SIG-M5 treated with dmso at 0.1 percent for 504 hours (cell line): Measurements from ENCODE around the gene WDFY4.

Experiments
- DNase-seq: peaks from one replicate; lab custom pipeline; 2025; ENCODE audit not compliant: unreplicated experiment; lab: John Stamatoyannopoulos, UW

Gene WDFY4

DNA sequence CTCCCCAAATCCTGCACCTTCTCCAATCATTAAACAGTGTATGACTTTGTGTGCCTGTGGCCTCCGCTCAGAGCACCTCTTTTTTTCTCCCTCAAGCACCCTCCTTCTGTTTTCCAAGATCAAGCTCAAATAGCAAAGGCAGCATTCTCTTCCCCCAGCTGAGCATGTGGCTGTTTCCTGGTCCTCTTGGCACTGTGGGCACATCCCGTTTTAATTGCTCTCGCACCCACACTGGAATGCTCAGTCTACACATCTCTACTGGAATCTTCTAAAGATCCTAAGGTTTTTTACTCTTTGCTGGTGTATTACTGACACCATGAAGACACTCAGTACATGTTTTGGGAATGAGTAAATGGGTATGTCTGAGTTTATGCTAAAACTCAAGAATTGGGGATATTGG, 107.4 kb downstream of the WDFY4 start:
- no peak for DNase-seq

DNA sequence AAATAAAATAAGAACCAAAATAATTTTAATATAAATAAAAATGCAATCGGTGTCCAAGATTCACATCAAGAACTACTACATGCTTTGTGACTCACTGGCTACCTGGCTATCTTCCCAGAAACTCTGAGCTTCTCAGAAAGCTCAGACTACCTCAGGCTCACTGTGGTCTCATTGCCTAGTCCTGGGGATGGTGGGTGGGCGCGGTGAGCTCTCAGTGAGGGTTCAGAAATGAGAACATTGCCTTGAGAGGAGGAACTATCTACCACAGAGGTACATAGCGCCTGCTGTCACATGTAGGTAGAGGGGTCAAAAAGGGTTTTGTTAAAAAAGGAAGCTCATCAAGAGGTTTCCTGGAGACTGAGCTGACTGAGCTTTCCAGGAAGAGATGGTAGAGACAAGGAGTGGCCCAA, 108.0 kb downstream of the WDFY4 start:
- no peak for DNase-seq

DNA sequence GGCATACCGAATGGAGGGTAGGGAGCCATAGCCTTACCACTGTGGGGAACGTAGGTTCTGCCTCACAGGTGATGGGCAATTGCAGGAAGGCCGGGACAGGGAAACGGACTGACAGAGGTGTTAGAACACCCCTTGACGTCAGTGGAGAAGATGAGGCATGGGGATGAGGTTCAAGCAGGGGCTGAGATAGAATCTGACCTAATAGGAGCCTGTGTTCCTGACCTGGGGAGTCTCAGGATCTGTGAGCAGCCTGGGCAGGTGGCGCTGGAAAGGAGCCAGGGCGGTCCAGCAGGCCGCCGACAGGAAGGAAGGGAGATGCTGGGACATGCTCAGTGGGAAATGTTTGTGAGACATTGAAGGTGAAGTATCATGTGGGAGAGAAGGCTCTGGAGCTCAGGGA, 109.4 kb downstream of the WDFY4 start:
- no peak for DNase-seq

DNA sequence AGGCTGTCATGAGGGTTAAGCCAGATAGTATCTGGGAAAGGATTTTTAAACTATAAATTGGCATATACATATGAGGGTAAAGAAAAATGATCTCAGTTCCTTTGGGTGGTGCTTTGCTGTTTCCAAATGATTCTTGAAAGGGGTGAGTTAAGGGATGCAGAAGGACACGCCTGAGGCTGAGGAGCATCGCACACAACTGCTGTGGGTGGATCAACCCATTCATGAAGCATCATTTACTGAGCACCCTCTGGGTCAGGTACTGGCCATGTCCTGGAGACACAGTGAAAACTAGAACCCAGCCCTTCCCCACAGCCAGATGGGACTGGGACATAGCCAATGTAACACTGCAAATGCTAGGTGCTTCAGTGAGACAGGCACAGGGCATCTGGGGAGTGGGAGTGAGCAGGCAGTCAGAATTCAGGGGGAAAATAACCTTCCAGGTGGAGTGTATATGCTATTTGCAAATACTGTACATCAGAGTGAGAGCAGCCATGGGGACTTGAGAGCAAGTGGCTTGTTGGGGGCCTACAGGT, 112.1 kb downstream of the WDFY4 start:
- no peak for DNase-seq

DNA sequence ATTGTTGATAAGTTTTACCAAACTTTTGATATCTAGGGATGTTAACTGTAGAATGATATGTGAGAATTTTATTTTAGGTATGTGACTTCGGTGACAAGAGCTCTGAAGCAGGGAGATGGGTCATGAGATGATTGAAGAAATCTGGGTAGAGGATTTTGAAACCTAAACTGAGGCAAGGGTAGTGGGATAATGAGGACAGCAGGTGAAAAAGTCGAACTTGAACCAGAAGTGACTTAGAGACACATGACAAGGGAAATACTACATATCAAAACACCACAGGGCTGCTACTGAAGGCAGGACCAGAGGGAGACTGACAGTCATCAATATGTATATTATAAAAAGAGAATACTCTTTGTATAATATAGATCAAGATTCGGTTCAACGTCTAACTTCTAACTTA, 113.2 kb downstream of the WDFY4 start:
- no peak for DNase-seq

DNA sequence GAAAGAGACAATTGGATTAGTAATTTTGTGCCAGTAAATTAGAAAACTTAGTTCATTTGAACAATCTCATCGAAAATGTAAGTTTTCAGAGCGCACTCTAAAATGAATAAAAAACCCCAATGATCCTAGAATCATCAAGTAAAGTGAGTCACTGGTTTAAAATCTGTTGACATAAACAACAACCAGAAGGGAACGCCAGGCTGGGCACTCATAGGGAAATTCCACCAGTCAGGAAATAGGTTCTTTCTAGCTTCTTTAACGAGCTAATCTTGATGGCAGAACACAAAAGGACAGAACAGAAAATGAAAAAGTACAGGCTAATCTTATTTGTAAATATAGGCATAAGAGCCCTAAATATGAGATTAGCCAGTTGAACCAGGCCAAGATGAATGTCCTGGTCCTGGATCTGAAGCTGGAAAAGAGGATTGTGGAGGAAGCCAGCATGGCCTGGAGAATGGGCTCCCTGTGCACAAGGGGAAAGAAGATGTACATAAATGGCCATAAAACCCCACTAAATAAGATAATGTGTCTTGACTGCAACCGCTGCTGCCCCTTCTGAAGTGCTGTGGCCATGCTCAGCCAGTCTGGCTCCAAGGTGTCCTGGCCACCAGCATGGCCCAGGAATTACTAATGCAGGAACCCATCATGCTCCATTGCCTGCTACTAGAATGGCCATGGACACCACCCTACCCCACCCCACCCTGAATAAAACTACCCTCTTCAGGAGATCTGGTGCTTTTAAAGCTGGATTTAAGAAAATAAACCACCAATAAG, 114.0 kb downstream of the WDFY4 start:
- no peak for DNase-seq

DNA sequence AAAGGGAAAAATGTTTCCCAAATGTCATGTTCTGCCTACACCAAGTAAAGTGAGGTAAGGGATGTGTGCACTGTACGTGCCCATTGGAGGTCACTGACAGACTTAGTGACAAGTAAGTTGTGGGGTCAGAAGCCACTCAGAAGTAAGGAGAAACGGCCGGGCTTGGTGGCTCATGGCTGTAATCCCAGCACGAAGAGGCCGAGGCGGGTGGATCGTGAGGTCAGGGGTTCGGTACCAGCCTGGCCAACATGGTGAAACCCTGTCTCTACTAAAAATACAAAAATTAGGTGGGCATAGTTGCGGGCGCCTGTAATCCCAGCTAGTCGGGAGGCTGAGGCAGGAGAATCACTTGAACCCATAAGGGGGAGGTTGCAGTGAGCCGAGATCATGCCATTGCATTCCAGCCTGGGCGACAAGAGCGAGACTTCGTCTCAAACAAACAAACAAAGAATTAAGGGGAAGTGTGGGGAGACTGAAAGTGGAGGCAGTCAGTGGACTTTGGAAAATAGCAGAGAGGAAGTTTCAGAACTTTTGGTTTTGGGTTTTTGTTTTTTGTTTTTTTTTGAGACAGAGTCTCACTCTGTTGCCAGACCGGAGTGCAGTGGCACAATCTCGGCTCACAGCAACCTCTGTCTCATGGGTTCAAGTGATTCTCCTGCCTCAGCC, 114.8 kb downstream of the WDFY4 start:
- no peak for DNase-seq

DNA sequence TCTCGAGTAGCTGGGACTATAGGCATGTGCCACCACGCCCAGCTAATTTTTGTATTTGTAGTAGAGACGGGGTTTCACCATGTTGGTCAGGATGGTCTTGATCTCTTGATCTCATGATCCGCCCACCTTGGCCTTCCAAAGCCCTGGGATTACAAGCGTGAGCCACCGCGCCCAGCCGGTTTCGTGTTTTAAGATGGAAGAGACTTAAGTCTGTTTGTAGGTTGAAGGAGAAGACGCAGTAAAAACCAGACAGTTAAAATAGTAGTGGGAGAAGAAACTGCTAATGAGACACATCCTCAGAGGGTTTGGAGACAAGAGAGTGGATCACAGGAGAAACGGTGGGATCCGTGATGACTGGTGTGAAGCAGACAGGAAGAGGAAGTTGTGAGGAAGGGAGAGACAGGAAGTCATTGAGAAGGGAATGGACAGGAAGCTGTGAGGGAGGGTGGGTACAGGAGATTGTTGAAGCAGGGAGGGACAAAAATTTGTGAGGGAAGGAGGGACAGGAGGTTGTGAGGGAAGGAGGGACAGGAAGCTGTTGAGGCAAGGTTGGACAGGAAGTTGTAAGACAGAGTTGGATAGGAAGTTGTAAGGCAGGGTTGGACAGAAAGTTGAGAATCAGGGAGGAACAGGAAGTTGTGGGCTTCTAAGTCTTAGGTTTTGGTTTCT, 115.5 kb downstream of the WDFY4 start:
- DNase-seq = peak; percentile 68

DNA sequence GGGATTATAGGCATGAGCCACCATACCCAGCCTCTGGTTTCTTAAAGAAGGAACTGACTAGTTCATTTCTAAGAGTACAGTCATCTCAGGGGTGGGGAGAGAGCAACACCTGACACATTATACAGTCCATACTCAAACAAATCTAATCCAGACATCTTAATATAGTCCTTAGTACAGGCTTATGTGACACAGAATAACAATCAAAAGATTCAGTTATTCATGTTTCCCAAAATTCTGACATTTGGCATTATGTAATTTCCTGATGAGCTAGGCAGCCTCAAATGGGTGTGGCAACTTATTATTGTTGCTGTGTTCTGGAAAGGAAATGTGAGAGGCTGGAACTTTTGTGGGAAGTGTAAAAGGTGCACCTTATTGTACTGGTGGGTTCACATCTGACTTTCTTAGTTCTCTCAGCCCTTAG, 116.3 kb downstream of the WDFY4 start:
- DNase-seq = no peak

DNA sequence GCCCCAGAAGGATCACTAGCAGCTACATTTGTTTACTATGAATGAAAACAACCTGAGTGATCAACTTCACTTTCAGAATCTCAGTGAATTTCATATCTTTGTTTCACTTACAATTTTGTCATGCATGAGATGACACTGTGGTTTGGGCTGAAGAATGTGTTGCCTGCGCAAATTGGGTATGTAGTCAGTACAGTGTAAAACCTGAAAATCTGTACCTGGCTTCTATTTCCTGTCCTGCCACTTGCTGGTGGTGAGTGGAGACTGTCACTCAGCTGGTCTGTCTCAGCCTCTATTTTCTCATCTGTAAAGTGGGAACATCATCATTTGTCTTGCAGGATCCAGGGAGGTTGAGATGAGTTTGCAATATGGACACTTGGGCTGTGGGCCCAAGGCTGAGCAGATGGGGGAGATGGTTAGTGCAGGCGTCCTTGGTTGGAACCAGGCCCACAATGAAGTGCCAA, 118.0 kb downstream of the WDFY4 start:
- DNase-seq = no peak

DNA sequence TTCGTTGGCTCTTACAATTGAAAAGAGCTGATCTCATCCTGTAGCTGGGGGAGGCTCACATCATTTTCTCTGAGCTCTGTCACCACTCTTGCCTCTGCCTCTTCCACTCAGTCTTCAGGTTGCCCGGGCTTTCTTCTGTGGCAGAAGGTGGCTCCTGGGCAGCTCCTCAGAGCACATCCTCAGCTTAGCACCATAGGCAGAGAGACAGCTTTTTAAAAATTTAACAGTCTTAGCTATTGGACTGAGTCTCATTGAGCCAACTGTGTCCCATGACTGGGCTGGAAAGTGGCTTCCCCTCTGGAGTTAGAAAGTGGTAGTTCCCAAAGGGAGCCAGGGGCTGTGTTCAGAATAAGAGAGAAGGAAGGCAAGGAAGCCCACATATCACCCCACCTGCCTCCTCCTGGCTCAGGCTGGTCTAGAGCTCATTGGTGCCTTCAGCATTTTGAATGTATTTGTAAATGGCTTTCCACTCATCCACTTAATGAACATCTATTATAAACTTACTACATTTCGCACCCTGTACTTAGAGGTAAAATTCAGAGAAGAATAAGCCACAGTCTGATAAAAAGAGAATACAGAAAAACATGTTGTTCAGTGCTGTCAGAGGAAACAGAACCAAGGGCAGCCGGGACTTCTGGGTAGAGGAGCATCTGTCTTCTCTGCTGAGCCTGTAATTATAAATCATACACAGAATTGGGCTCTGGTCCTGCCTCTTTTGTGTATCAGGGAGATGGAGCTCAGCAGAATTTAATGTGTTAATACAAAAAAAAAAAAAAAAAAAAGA, 119.3 kb downstream of the WDFY4 start:
- no peak for DNase-seq

DNA sequence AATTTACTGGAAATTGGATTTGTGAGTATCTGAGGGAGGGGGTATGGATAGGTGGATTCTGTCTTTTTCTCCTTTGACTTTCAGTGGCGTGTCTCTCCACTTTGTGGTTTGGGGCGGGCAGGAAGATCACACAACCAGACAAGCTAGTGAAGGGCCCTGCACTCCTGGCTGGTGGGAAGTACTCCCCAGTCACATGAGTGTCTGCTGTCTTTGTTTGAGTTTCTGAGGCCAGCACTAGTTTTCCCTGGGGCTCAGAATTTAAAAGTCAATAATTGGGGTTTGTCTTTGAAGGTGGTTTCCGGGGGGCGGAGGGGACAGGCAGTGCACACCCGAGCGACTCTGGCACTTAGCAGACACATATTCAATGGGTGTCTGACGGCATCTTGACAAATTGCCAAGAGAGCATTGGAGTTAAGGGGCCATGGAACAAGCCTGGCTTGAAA, 120.1 kb downstream of the WDFY4 start:
- DNase-seq = peak; percentile 3

DNA sequence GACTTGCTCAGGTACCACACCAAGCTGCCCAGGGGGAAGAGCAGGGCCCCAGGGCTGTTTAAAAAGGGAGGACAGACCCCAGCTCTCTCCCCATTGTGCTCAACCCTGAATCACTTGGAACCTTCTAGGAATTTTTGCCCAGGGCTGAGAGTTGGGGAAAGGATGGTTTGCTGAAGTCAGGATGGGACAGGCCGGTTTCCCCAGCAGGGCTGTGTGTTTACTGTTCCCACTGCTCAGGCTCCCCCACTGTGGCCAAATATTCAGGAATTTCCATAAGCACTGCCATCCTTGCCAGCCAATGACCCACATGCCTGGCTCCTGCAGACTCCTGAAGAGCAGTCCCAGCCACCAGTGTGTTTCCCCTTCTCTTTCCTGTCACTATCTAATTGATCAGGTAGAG, 120.7 kb downstream of the WDFY4 start:
- no peak for DNase-seq

DNA sequence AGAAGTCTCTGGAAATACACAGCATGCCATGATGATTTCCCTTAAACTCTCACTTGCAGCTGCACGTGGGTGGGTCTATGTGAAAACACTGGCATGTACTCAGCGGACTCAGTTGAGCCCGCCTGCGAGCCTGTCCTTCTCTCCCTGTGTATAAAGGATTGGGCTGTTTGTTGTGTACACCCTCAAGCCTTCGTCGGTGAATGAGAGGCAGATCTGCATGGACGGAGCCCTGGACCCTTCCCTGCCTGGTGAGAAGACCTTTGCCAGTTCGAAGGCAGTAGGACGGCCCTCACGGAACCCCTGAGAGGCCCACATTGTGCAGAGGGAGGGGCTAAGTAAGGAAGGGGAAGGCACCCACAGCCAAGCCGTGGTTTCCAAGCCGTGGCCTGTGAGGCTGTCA, 121.2 kb downstream of the WDFY4 start:
- DNase-seq = no peak

DNA sequence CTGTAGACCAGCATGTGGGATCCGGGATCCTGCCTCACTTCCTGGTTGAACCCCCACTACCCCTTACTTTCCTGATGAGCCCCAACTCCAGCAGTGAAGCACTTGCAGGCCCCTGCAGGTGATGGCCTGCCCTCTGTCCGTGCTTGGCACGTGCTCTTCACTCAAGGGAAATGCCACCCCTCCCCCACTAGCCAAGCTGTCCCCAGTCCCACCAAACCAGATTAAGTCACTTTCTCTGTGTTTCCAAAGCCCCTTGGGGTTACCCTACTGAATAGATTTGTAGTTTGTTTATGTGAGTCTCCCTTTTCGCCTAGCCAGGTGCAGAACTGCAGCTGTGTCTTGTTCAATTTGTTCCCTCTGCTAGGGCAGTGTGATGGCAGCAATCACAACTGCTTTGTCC, 121.7 kb downstream of the WDFY4 start:
- no peak for DNase-seq

DNA sequence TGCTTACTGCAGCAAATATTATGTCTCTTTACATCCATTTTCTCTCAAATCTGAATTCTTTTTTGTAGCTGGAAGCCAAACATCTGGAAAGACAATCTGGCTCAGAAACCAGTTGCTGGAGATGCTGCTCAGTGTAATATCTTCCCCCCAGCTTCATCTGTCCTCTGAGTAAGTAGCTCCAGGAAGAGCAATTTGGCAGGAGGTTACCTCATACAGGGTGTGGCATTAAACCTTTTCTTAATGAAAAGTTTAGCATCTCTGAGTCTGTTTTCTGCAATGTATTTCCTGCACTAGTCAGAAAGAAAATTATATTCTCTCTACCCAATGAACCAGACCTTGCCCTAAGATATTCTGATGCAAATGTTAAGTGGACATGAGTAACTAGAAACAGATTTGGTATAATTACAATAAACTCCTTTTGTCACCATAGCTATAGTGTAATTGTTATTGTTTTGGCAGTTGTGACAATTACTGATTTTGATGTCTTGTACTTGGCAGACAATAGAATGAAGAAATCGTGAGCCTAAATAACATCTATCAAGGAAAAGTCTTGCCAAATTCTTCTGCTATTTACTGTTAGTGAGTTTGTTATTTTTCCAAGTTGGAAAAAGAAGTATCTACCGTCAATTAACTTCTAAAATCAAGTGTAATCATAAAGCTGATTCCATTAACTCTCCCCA, 123.3 kb downstream of the WDFY4 start:
- no peak for DNase-seq

DNA sequence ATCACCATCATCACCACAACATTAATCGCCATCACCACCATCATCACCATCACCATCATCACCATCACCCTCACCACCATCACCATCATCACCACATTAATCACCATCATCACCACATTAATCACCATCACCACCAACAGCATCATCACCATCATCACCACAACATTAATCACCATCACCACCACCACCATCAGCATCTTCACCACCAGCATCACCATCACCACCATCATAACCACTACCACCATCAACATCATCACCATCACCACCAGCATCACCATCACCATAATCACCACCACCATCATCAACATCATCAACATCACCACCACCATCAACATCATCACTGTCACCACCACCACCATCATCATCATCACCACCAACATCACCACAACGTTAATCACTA, 124.6 kb downstream of the WDFY4 start:
- no peak for DNase-seq

DNA sequence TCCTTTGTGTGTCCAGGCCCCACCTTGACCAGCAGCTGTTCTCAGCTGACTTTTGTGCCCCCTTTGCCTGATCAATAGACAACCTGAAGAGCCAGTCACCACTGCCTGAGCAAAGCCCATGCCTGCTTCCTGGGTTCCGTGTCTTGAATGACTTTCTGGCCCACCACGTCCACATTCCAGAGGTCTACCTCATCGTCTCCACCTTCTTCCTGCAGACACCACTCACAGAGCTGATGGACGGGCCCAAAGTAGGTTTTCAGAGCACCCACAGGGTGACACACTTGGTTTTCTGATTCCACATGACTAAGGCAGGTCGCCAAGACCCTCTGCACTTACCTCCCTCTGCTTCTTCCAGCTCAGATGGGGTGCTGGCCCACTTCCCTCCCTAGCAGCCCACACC, 126.8 kb downstream of the WDFY4 start:
- DNase-seq = no peak

DNA sequence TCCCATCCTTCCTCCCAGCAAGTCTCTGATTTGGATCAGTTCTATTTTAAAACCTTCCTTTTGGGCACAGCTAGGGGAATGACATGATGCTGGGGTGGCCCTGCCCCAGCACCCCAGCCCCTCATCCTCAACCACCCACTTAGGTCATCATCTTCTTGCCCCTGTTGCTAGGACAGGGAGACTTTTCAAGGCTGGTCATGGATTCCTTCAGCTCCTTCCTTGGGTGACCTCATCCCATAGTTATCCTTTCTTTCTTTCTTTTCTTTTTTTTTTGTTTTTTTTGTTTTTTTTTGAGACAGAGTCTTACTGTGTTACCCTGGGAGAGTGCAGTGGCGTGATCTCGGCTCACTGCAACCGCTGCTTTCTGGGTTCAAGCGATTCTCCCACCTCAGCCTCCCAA, 127.2 kb downstream of the WDFY4 start:
- DNase-seq = no peak

DNA sequence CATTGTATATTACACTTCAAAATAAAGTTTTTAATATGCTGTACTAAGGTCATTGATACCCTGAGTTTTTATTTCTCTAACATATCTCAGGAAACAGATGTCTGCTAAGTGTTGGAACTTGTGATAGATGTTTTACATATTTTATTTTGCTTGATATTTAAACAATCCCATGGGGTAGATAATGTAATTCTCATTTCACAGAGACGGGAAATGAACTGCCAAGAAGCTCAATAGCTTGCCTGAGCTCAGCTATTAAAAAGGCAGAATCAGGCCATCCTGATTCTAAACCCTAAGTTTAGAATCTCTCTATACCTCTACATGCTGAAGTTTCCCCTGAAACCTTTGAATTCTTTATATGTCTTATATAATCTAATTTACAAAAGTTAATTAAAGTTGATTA, 128.6 kb downstream of the WDFY4 start:
- DNase-seq = no peak
